OCI-LY3 (cell line): ENCODE measurements around the gene TARBP1.

Experiments
- H2AFZ ChIP-seq: fragments of 200-600, 300-600 bp; shearing (Covaris generic); 2 replicates; pipeline ENCODE4 v1.6.0; 2014; ENCODE audit warnings: antibody characterized with exemption, low read depth, low read length
- H3K27ac ChIP-seq: fragments of 200-600, 300-600 bp; sonication (generic); 2 replicates; pipeline ENCODE4 v1.5.1; 2014; ENCODE audit warnings: mild to moderate bottlenecking, low read length, moderate library complexity, mixed read lengths
- H3K27me3 ChIP-seq: fragments of 200-600, 300-600 bp; sonication (generic); 2 replicates; pipeline ENCODE4 v1.6.1; 2014; ENCODE audit warnings: low read depth, low read length, mixed read lengths
- H3K36me3 ChIP-seq: fragments of 200-600, 300-600 bp; sonication (generic); replicated peaks from 2 replicates; pipeline ENCODE3; 2014; ENCODE audit warnings: low read depth, low read length, mixed read lengths
- H3K4me1 ChIP-seq: fragments of 300-600, 200-600 bp; sonication (generic); 2 replicates; pipeline ENCODE4 v1.6.1; 2014; ENCODE audit warnings: low read length, mixed read lengths
- H3K4me2 ChIP-seq: fragments of 200-600, 300-600 bp; sonication (generic); 2 replicates; pipeline ENCODE4 v1.6.1; 2014; ENCODE audit warnings: low read length, mixed read lengths
- H3K4me3 ChIP-seq: fragments of 300-600, 200-600 bp; sonication (generic); 2 replicates; pipeline ENCODE4 v1.5.1; 2014; ENCODE audit warnings: antibody characterized with exemption, mild to moderate bottlenecking, low read length, moderate library complexity
- H3K79me2 ChIP-seq: fragments of 300-600, 200-600 bp; shearing (Covaris generic); 2 replicates; pipeline ENCODE4 v1.6.1; 2014; ENCODE audit warnings: mild to moderate bottlenecking, low read length, mixed read lengths
- H3K9ac ChIP-seq: fragments of 300-600, 200-600 bp; shearing (Covaris generic); 2 replicates; pipeline ENCODE4 v1.6.0; 2014; ENCODE audit warnings: mild to moderate bottlenecking, low read length, moderate library complexity
- H3K9me3 ChIP-seq: fragments of 200-600, 300-600 bp; shearing (Covaris generic); 2 replicates; pipeline ENCODE4 v1.6.1; 2014; ENCODE audit warnings: low read length, mixed read lengths; ENCODE audit not compliant: insufficient read depth
- H4K20me1 ChIP-seq: fragments of 200-600, 300-600 bp; sonication (generic); 2 replicates; pipeline ENCODE4 v1.6.1; 2016; ENCODE audit warnings: low read length, mixed read lengths; ENCODE audit not compliant: insufficient read depth
- EZH2phosphoT487 ChIP-seq: fragments of 200-600 bp; shearing (Covaris generic); IDR thresholded peaks from 2 replicates; pipeline ENCODE4 v1.6.1; 2018; ENCODE audit warnings: antibody characterized with exemption, mixed run types, low read depth
- TF ChIP-seq, protein P1 (sequence below): fragments of 200-600, 300-600 bp; sonication (generic); IDR thresholded peaks from 2 replicates; pipeline ENCODE4 v1.5.1; 2014; ENCODE audit warnings: antibody characterized with exemption, low read length, low read depth

Gene TARBP1

DNA sequence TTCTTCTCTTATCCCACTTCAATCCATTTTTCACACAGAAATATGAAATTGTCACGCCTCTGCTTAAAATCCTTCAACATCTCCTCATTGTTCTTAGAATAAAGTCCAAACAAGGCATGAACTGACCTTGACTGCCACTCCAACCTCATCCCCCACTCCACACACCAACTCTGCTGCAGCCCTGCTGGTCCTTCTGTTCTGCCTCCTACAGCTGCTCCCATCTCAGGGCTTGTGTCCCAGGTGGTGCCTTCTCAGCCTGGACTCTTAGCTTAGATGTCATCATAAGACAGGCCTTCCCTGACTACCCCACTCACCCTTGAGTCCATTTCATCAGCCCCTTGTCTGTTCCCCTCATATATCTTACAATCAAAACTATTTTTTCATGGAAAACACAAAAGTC is 10.4 kb downstream of the TARBP1 start:
- H3K27me3 ChIP-seq, result no peaks in the 10 kb centered on the region
- H3K9ac ChIP-seq, result no peak overlapping the region
- H3K27ac ChIP-seq, result no peak overlapping the region
- no peak overlapping the region for H2AFZ ChIP-seq
- H3K36me3 ChIP-seq, result peaks cover 10% of the 10 kb centered on the region
- TF ChIP-seq, protein P1, sequence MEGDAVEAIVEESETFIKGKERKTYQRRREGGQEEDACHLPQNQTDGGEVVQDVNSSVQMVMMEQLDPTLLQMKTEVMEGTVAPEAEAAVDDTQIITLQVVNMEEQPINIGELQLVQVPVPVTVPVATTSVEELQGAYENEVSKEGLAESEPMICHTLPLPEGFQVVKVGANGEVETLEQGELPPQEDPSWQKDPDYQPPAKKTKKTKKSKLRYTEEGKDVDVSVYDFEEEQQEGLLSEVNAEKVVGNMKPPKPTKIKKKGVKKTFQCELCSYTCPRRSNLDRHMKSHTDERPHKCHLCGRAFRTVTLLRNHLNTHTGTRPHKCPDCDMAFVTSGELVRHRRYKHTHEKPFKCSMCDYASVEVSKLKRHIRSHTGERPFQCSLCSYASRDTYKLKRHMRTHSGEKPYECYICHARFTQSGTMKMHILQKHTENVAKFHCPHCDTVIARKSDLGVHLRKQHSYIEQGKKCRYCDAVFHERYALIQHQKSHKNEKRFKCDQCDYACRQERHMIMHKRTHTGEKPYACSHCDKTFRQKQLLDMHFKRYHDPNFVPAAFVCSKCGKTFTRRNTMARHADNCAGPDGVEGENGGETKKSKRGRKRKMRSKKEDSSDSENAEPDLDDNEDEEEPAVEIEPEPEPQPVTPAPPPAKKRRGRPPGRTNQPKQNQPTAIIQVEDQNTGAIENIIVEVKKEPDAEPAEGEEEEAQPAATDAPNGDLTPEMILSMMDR, result no peak
- no peak for TF ChIP-seq EZH2phosphoT487
- H3K9me3 ChIP-seq, result no peaks in the 10 kb centered on the region
- no peaks in the 10 kb centered on the region for H3K4me1 ChIP-seq
- no peaks in the 10 kb centered on the region for H4K20me1 ChIP-seq
- H3K4me2 ChIP-seq, result no peak overlapping the region
- no peak overlapping the region for H3K4me3 ChIP-seq
- H3K79me2 ChIP-seq, result no peaks in the 10 kb centered on the region

DNA sequence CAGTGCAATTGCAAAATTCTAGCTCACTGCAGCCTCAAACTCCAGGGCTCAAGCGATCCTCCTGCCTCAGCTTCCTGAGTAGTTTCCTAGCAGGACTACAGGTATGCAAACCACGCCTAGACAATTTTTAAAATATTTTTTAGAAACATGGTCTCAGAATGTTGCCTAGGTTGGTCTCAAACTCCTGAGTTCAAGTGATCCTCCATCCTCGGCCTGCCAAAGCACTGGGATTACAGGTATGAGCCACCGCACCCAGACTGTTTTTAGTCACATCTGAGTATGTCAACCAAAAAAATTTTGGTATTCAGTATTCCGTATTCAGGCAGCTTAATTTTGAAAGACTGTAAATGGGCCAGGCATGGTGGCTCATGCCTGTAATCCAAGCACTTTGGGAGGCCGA is 11.2 kb downstream of the TARBP1 start:
- Histone ChIP-seq H3K27me3 (no peaks in the 10 kb centered on the region), H3K4me2 (no peak overlapping the region), H3K9ac (no peak overlapping the region), H4K20me1 (no peaks in the 10 kb centered on the region), H3K4me1 (no peaks in the 10 kb centered on the region), H3K4me3 (no peak overlapping the region), H3K79me2 (no peaks in the 10 kb centered on the region), H3K9me3 (no peaks in the 10 kb centered on the region), H3K27ac (no peak overlapping the region), H2AFZ (no peak overlapping the region), H3K36me3 (peaks cover 10% of the 10 kb centered on the region)
- TF ChIP-seq, protein P1, result no peak
- no peak for TF ChIP-seq EZH2phosphoT487

DNA sequence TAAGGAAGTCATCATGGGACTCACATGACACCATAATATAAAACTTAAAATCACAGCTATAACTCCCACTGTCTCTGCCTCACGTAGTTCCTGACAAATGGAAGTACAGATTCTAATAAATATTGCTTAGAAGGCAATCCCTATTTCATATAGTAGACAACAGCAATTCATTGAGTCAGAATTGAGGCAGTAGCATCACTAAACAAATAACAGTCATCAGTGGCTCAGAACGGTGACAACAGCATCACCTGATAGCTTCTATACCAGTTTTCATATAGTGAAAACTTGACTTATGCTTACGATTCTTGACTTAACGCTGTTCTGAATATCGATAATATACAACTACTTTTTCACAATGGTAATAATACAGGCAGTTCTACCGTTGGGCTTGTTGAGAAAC is 12.0 kb downstream of the TARBP1 start:
- peaks cover 10% of the 10 kb centered on the region for H3K36me3 ChIP-seq
- H3K27ac ChIP-seq, result no peak overlapping the region
- no peak overlapping the region for H3K9ac ChIP-seq
- no peak overlapping the region for H3K4me2 ChIP-seq
- H3K79me2 ChIP-seq, result no peaks in the 10 kb centered on the region
- H3K4me3 ChIP-seq, result no peak overlapping the region
- no peaks in the 10 kb centered on the region for H3K27me3 ChIP-seq
- no peaks in the 10 kb centered on the region for H3K4me1 ChIP-seq
- no peak overlapping the region for H2AFZ ChIP-seq
- TF ChIP-seq, protein P1, result no peak
- no peak for TF ChIP-seq EZH2phosphoT487
- no peaks in the 10 kb centered on the region for H3K9me3 ChIP-seq
- no peaks in the 10 kb centered on the region for H4K20me1 ChIP-seq

DNA sequence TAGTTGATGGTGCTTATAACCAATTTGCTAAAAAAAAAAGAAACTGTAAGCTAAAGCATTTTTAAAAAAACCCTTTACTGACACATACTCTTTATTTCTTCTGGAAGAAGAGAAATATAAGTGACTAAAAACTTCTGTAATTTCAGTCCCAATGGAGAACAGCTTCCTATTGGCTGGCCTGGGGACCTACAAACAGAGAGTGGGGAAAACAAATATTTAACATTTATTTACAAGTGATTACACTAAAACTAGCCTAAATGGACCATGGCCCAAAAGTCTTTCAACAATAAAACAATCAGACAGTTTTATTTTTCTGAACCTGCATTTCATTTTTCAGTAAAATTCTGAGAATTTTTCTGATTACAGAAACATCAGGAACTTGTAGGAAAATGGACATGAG is 15.2 kb downstream of the TARBP1 start:
- H3K4me1 ChIP-seq, result no peaks in the 10 kb centered on the region
- H3K27me3 ChIP-seq, result no peaks in the 10 kb centered on the region
- peaks cover 16% of the 10 kb centered on the region for H3K36me3 ChIP-seq
- H2AFZ ChIP-seq, result no peak overlapping the region
- no peak overlapping the region for H3K4me2 ChIP-seq
- no peak overlapping the region for H3K4me3 ChIP-seq
- TF ChIP-seq EZH2phosphoT487, result no peak
- TF ChIP-seq, protein P1, result no peak
- no peaks in the 10 kb centered on the region for H3K9me3 ChIP-seq
- no peak overlapping the region for H3K27ac ChIP-seq
- H4K20me1 ChIP-seq, result no peaks in the 10 kb centered on the region
- no peaks in the 10 kb centered on the region for H3K79me2 ChIP-seq
- H3K9ac ChIP-seq, result no peak overlapping the region
